H1 (cell line): ENCODE measurements around the gene DOCK1. TPM values are rescaled to one million over a fixed set of nuclear protein-coding genes. Genes with fewer than 3 reads are reported as not detected.

Experiments used
- CTCF ChIA-PET: fragments of 300-600 bp; sonication (Branson Sonifier 250); formaldehyde crosslinking; loops from one replicate; lab custom pipeline; 2021; ENCODE audit not compliant: partially characterized antibody; lab: Charles Lee
- POLR2A ChIA-PET: fragments of 300-600 bp; sonication (Branson Sonifier 250); formaldehyde crosslinking; loops from one replicate; lab custom pipeline; 2021; ENCODE audit warnings: inconsistent platforms; ENCODE audit not compliant: partially characterized antibody; lab: Charles Lee
- DNase-seq, 2 experiments: peaks; one replicate each; pipeline versions ENCODE4 v3.0.0 to v3.0.0-alpha.2; 2010 to 2022; ENCODE audit warnings: low spot score in 2 of 2, low read depth in 1 of 2, mixed read lengths in 1 of 2
- FAIRE-seq: peaks from 2 replicates; lab custom pipeline; 2011; peaks lifted over from hg19 to GRCh38; lab: Jason Lieb, UNC
- H2AFZ ChIP-seq: 2 replicates; pipeline ENCODE4 v1.8.1; 2012; ENCODE audit warnings: low read length, inconsistent platforms
- H2AK5ac ChIP-seq: 2 replicates; pipeline ENCODE4 v1.6.1; 2013; ENCODE audit warnings: low read depth, low read length
- H2BK120ac ChIP-seq: replicated peaks from 2 replicates; pipeline ENCODE3; 2013; ENCODE audit warnings: low read depth, low read length, inconsistent platforms
- H2BK12ac ChIP-seq: 2 replicates; pipeline ENCODE4 v1.6.1; 2013; ENCODE audit warnings: low read depth, low read length
- H2BK15ac ChIP-seq: 2 replicates; pipeline ENCODE4 v1.6.1; 2013; ENCODE audit warnings: low read length
- H2BK20ac ChIP-seq: 2 replicates; pipeline ENCODE4 v1.6.1; 2013; ENCODE audit warnings: low read length
- H2BK5ac ChIP-seq: 2 replicates; pipeline ENCODE4 v1.6.1; 2013; ENCODE audit warnings: low read depth, low read length
- H3K14ac ChIP-seq: 2 replicates; pipeline ENCODE4 v1.6.1; 2013; ENCODE audit warnings: inconsistent platforms; ENCODE audit not compliant: insufficient read length
- H3K18ac ChIP-seq: 2 replicates; pipeline ENCODE4 v1.6.1; 2013; ENCODE audit warnings: low read length; ENCODE audit errors: extremely low read depth
- H3K23ac ChIP-seq: 2 replicates; pipeline ENCODE4 v1.6.1; 2013; ENCODE audit warnings: inconsistent platforms; ENCODE audit not compliant: insufficient read length
- H3K23me2 ChIP-seq: 2 replicates; pipeline ENCODE4 v1.6.1; 2013; ENCODE audit warnings: low read depth, low read length
- H3K27ac ChIP-seq: 2 replicates; pipeline ENCODE4 v1.6.1; 2011; ENCODE audit warnings: low read depth, low read length, inconsistent platforms
- H3K27me3 ChIP-seq, 4 experiments: replicated peaks in 1 of 4; 1 replicate in 1 of 4; 2 replicates in 3 of 4; pipeline versions ENCODE4 v1.6.1 to v1.8.1; 2011 to 2013; ENCODE audit warnings: low read length in 3 of 4, mild to moderate bottlenecking in 3 of 4, inconsistent platforms in 2 of 4, mixed read lengths in 2 of 4, moderate library complexity in 1 of 4; ENCODE audit not compliant: control insufficient read depth in 3 of 4, insufficient read depth in 3 of 4; ENCODE audit errors: extremely low read depth in 1 of 4
- H3K36me3 ChIP-seq, 4 experiments: 2 replicates each; pipeline versions ENCODE4 v1.6.1 to v1.8.1; 2011 to 2013; ENCODE audit warnings: mild to moderate bottlenecking in 4 of 4, low read length in 3 of 4, moderate library complexity in 2 of 4, control low read depth in 1 of 4, inconsistent platforms in 1 of 4; ENCODE audit not compliant: insufficient read depth in 4 of 4, control insufficient read depth in 2 of 4
- H3K4ac ChIP-seq: replicated peaks from 2 replicates; pipeline ENCODE3; 2013; ENCODE audit warnings: low read length, low read depth, mixed read lengths, inconsistent platforms; ENCODE audit not compliant: insufficient read length
- H3K4me1 ChIP-seq, 4 experiments: replicated peaks in 1 of 4; 1 replicate in 1 of 4; 2 replicates in 3 of 4; pipeline versions ENCODE4 v1.6.1 to v1.8.1; 2011 to 2013; ENCODE audit warnings: low read length in 3 of 4, inconsistent platforms in 2 of 4, mixed read lengths in 1 of 4; ENCODE audit not compliant: insufficient read depth in 4 of 4, control insufficient read depth in 3 of 4
- H3K4me2 ChIP-seq, 2 experiments: 2 replicates each; pipeline versions ENCODE4 v1.6.1 to v1.8.1; 2011 to 2013; ENCODE audit warnings: low read depth in 2 of 2, low read length in 2 of 2, control low read depth in 1 of 2, inconsistent platforms in 1 of 2, mild to moderate bottlenecking in 1 of 2; ENCODE audit not compliant: insufficient read depth in 1 of 2
- H3K4me3 ChIP-seq, 4 experiments: fragments of 200-600, 300-600 bp in 1 of 4; sonication (generic), shearing (Covaris generic), sonication (Bioruptor Twin) in 1 of 4; 2 replicates each; pipeline versions ENCODE4 v1.5.1 to v1.8.1; 2011 to 2016; ENCODE audit warnings: low read length in 4 of 4, low read depth in 3 of 4, control low read depth in 2 of 4, inconsistent platforms in 2 of 4, mild to moderate bottlenecking in 2 of 4, mixed read lengths in 1 of 4, moderate library complexity in 1 of 4; ENCODE audit not compliant: insufficient read depth in 2 of 4; ENCODE audit errors: extremely low read depth in 1 of 4
- H3K56ac ChIP-seq: replicated peaks from 2 replicates; pipeline ENCODE3; 2013; ENCODE audit warnings: low read depth, mild to moderate bottlenecking, mixed read lengths, low read length, inconsistent platforms; ENCODE audit not compliant: insufficient read length
- H3K79me1 ChIP-seq: 2 replicates; pipeline ENCODE4 v1.6.1; 2013; ENCODE audit warnings: low read depth, low read length, control low read depth
- H3K79me2 ChIP-seq, 2 experiments: 2 replicates each; pipeline versions ENCODE4 v1.6.1 to v1.8.1; 2012 to 2013; ENCODE audit warnings: low read length in 2 of 2, mild to moderate bottlenecking in 2 of 2, inconsistent platforms in 1 of 2; ENCODE audit not compliant: insufficient read depth in 2 of 2, control insufficient read depth in 1 of 2
- H3K9ac ChIP-seq, 4 experiments: replicated peaks in 1 of 4; 1 replicate in 1 of 4; 2 replicates in 3 of 4; pipeline versions ENCODE4 v1.6.1 to v1.8.1; 2011 to 2013; ENCODE audit warnings: low read depth in 3 of 4, low read length in 3 of 4, control low read depth in 2 of 4, mild to moderate bottlenecking in 2 of 4, moderate library complexity in 2 of 4, inconsistent platforms in 1 of 4; ENCODE audit errors: extremely low read depth in 1 of 4
- H3K9me3 ChIP-seq, 2 experiments: 2 replicates each; pipeline versions ENCODE4 v1.6.1 to v1.8.1; 2012 to 2013; ENCODE audit warnings: mild to moderate bottlenecking in 2 of 2, moderate library complexity in 2 of 2, control low read depth in 1 of 2, inconsistent platforms in 1 of 2, low read depth in 1 of 2, low read length in 1 of 2, mixed read lengths in 1 of 2; ENCODE audit not compliant: insufficient read depth in 2 of 2
- H4K20me1 ChIP-seq, 2 experiments: replicated peaks in 1 of 2; 2 replicates each; pipeline versions ENCODE3 to v1.8.1; 2011 to 2013; ENCODE audit warnings: inconsistent platforms in 2 of 2, low read length in 2 of 2, mild to moderate bottlenecking in 1 of 2; ENCODE audit not compliant: insufficient read depth in 2 of 2, control insufficient read depth in 1 of 2
- H4K5ac ChIP-seq: 2 replicates; pipeline ENCODE4 v1.6.1; 2013; ENCODE audit warnings: low read length, low read depth, mixed read lengths, inconsistent platforms; ENCODE audit not compliant: insufficient read length
- H4K8ac ChIP-seq: 2 replicates; pipeline ENCODE4 v1.8.0; 2013; ENCODE audit warnings: mild to moderate bottlenecking, moderate library complexity, low read length, inconsistent platforms; ENCODE audit not compliant: insufficient read depth; ENCODE audit errors: extremely low read depth
- H4K91ac ChIP-seq: replicated peaks from 2 replicates; pipeline ENCODE3; 2013; ENCODE audit warnings: low read length, mixed read lengths, inconsistent platforms; ENCODE audit not compliant: insufficient read length
- CBX8 ChIP-seq: fragments of 300-800, 300-1000 bp; sonication (generic); IDR thresholded peaks from 2 replicates; pipeline ENCODE4 v1.7.1; 2016; ENCODE audit warnings: low read depth, low read length, borderline replicate concordance
- HDAC2 ChIP-seq, 2 experiments: fragments of 300-600 bp in 1 of 2; sonication (generic) in 1 of 2; IDR thresholded peaks; 2 replicates each; pipeline ENCODE4 v1.6.1; 2011 to 2012; ENCODE audit warnings: low read depth in 2 of 2, low read length in 2 of 2, mild to moderate bottlenecking in 2 of 2, moderate library complexity in 2 of 2, borderline replicate concordance in 1 of 2, inconsistent platforms in 1 of 2
- JUN ChIP-seq: IDR thresholded peaks from 2 replicates; pipeline ENCODE4 v1.6.1; 2011; ENCODE audit warnings: low read depth, mild to moderate bottlenecking, improper control_type of control experiment, low read length
- NRF1 ChIP-seq: IDR thresholded peaks from 2 replicates; pipeline ENCODE4 v1.6.1; 2011; ENCODE audit warnings: mild to moderate bottlenecking, low read depth, low read length, improper control_type of control experiment
- SP4 ChIP-seq: IDR thresholded peaks from 2 replicates; pipeline ENCODE4 v1.6.1; 2012; ENCODE audit warnings: low read length, inconsistent platforms
- WGBS, 2 experiments: shearing (Covaris generic) in 1 of 2; methylation state at CpG; one replicate each; pipeline versions ENCODE4 v1.1.6 to v1.1.7; 2013 to 2015; ENCODE audit warnings: low lambda C conversion rate in 2 of 2, mixed read lengths in 2 of 2, inconsistent platforms in 1 of 2, low coverage in 1 of 2, missing lambda C conversion rate in 1 of 2; ENCODE audit not compliant: insufficient replicate concordance in 2 of 2, insufficient coverage in 1 of 2, insufficient read length in 1 of 2; ENCODE audit errors: extremely low coverage in 1 of 2, missing lambda C conversion rate in 1 of 2; 5-methylcytosine and 5-hydroxymethylcytosine counted together
- polyA plus RNA-seq, 7 experiments: library from polyadenylated mRNA; depleted of rRNA in 3 of 7; stranded (reverse) in 5 of 7; unstranded in 2 of 7; fragments of >200 nt in 5 of 7; fragments of 200-250 nt in 2 of 7; gene quantifications; 1 replicate in 5 of 7; 2 replicates in 1 of 7; 4 replicates in 1 of 7; pipeline versions ENCODE4 v1.2.1 to v1.2.3, GENCODE V29; 2011 to 2013; ENCODE audit warnings: missing spikeins in 2 of 7, mixed read lengths in 2 of 7
- total RNA-seq: library from RNA; stranded (reverse); fragmentation: NEBNext Ultra II Directional; extraction: Animal tissue kit (Norgen Biotek cat#: 25700); gene quantifications from 2 replicates; pipeline ENCODE4 v1.2.1, GENCODE V29; 2021
- TF ChIP-seq, protein P1 (sequence below): IDR thresholded peaks from 2 replicates; pipeline ENCODE4 v1.6.1; 2012; ENCODE audit warnings: inconsistent platforms

The DOCK1 gene
- total and polyA plus RNA-seq, 2 of the 8 experiments (the other 6 are each of a cell fraction or from before 2014, with no cell fraction given): 11.6 to 53.0 TPM

DNA sequence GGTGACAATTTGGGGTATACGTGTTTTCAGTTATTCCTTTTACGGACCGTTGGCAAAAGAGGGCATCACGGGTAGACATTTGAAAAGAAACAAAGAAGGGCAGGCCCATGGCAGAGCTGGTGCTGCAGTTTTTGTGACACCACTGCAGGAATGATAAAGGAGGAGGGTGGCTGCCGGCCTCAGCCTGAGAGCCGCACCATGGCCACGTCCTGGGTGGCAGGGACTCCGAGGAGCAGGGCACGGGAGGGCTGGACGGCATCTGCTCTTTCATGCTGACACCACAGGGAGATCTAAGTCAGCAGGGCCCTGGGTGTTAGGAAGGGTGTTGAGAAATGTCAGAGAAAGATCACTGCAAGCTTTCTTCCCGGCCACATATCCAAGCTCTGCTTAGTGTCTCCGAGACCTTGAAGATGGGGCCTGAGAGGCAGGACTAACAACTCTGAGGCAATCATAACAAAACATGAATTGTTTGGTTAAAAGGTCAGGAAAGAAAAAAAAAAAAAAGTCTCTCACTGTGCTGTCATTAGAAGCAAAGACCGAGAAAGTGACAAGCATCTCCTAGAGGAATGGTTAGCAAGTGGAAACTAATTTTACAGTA is 254.5 kb downstream of the DOCK1 start:
- H3K79me2 ChIP-seq: no peaks in the 10 kb centered on the region
- H2BK5ac ChIP-seq: no peak overlapping the region
- H2BK15ac ChIP-seq: no peak overlapping the region
- no peak overlapping the region for H3K23ac ChIP-seq
- no peak overlapping the region for H3K27ac ChIP-seq
- H3K9me3 ChIP-seq: no peaks in the 10 kb centered on the region
- no peak overlapping the region for H4K5ac ChIP-seq
- H3K56ac ChIP-seq: no peak overlapping the region
- H3K14ac ChIP-seq: no peak overlapping the region
- H3K36me3 ChIP-seq: no peaks in the 10 kb centered on the region
- H3K27me3 ChIP-seq: no peaks in the 10 kb centered on the region
- FAIRE-seq (no peak), DNase-seq (no peak)
- H3K79me1 ChIP-seq: no peaks in the 10 kb centered on the region
- no peak overlapping the region for H2BK12ac ChIP-seq
- no peak overlapping the region for H2AFZ ChIP-seq
- no peak overlapping the region for H4K91ac ChIP-seq
- H3K18ac ChIP-seq: no peak overlapping the region
- H3K4me3 ChIP-seq: no peak overlapping the region
- H3K4ac ChIP-seq: no peak overlapping the region
- H3K4me1 ChIP-seq: no peaks in the 10 kb centered on the region
- H4K20me1 ChIP-seq: peaks cover 0 to 2% of the 10 kb centered on the region in 2 experiments
- ChIA-PET POLR2A (no interaction called here), CTCF (no interaction called here)
- no peak overlapping the region for H4K8ac ChIP-seq
- H3K23me2 ChIP-seq: no peaks in the 10 kb centered on the region
- H2BK20ac ChIP-seq: no peak overlapping the region
- H2BK120ac ChIP-seq: no peak overlapping the region
- H2AK5ac ChIP-seq: no peak overlapping the region
- TF ChIP-seq JUN (no peak), CBX8 (no peak), NRF1 (no peak), SP4 (no peak), HDAC2 (IDR thresholded peaks at IDR 0.05; ENCODE audit: borderline replicate concordance in 1 of 2, low read depth in 2 of 2, low read length in 2 of 2) (no peak)
- TF ChIP-seq, protein P1, sequence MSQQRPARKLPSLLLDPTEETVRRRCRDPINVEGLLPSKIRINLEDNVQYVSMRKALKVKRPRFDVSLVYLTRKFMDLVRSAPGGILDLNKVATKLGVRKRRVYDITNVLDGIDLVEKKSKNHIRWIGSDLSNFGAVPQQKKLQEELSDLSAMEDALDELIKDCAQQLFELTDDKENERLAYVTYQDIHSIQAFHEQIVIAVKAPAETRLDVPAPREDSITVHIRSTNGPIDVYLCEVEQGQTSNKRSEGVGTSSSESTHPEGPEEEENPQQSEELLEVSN: no peak
- no peak overlapping the region for H3K4me2 ChIP-seq
- H3K9ac ChIP-seq: no peak overlapping the region
- WGBS, 2 experiments: 92% methylated on average over 13 of the region's 13 CpGs; no CpG with 5 or more reads in 1 of the 2 experiments
